HepG2 (cell line): ENCODE measurements around the gene CAPZB. TPM values are rescaled to one million over a fixed set of nuclear protein-coding genes. Genes with fewer than 3 reads are reported as not detected.

Source experiments
- CHCHD3 ChIP-seq: sonication (generic); formaldehyde crosslinking; IDR thresholded peaks from 2 replicates; pipeline ENCODE4 v1.8.0; 2022; ENCODE audit warnings: mild to moderate bottlenecking, missing genetic modification reagents, moderate library complexity
- EED ChIP-seq: sonication (generic); formaldehyde crosslinking; IDR thresholded peaks from 2 replicates; pipeline ENCODE4 v1.5.0; 2020; ENCODE audit warnings: mild to moderate bottlenecking, missing genetic modification reagents
- ETV5 ChIP-seq: IDR thresholded peaks from 2 replicates; pipeline ENCODE4 v1.6.1; 2018; ENCODE audit warnings: missing biosample characterization, missing genetic modification reagents, inconsistent platforms, borderline replicate concordance
- FOXO1 ChIP-seq: sonication (generic); formaldehyde crosslinking; IDR thresholded peaks from 2 replicates; pipeline ENCODE4 v1.4.0; 2020; ENCODE audit warnings: missing genetic modification reagents
- GATA4 ChIP-seq: sonication (generic); IDR thresholded peaks from 2 replicates; pipeline ENCODE4 v1.6.1; 2016; ENCODE audit warnings: antibody characterized with exemption, low read depth, borderline replicate concordance
- HIVEP1 ChIP-seq: sonication (generic); formaldehyde crosslinking; IDR thresholded peaks from 2 replicates; pipeline ENCODE4 v1.4.0; 2020; ENCODE audit warnings: mild to moderate bottlenecking, missing genetic modification reagents
- HNRNPL ChIP-seq: fragments of 200-400 bp; formaldehyde crosslinking; IDR thresholded peaks from 2 replicates; pipeline ENCODE4 v1.6.1; 2017; ENCODE audit warnings: mild to moderate bottlenecking, low read depth, low read length
- HOXD1 ChIP-seq: sonication (generic); formaldehyde crosslinking; IDR thresholded peaks from 2 replicates; pipeline ENCODE4 v1.5.0; 2020; ENCODE audit warnings: missing genetic modification reagents
- RAD51 ChIP-seq: fragments of 450-650 bp; IDR thresholded peaks from 2 replicates; pipeline ENCODE4 v1.6.1; 2016; ENCODE audit warnings: borderline replicate concordance
- SMYD3 ChIP-seq: sonication (generic); formaldehyde crosslinking; IDR thresholded peaks from 2 replicates; pipeline ENCODE4 v1.8.1; 2023; ENCODE audit warnings: mild to moderate bottlenecking, missing genetic modification reagents
- STAT5B ChIP-seq: sonication (generic); formaldehyde crosslinking; IDR thresholded peaks from 2 replicates; pipeline ENCODE4 v1.4.0; 2020; ENCODE audit warnings: missing genetic modification reagents
- THAP8 ChIP-seq: sonication (generic); formaldehyde crosslinking; IDR thresholded peaks from 2 replicates; pipeline ENCODE4 v1.5.1; 2020; ENCODE audit warnings: missing genetic modification reagents, mild to moderate bottlenecking, borderline replicate concordance
- TRIM24 ChIP-seq: sonication (generic); formaldehyde crosslinking; IDR thresholded peaks from 2 replicates; pipeline ENCODE4 v1.8.0; 2022; ENCODE audit warnings: mild to moderate bottlenecking, missing genetic modification reagents
- ZBTB14 ChIP-seq: sonication (generic); formaldehyde crosslinking; IDR thresholded peaks from 2 replicates; pipeline ENCODE4 v1.4.0; 2020; ENCODE audit warnings: missing genetic modification reagents
- ZEB1 ChIP-seq: IDR thresholded peaks from 2 replicates; pipeline ENCODE4 v1.6.1; 2012; ENCODE audit warnings: mild to moderate bottlenecking, low read depth, inconsistent platforms; ENCODE audit not compliant: insufficient replicate concordance
- ZMYM2 ChIP-seq: sonication (generic); formaldehyde crosslinking; IDR thresholded peaks from 2 replicates; pipeline ENCODE4 v1.8.0; 2022; ENCODE audit warnings: mild to moderate bottlenecking, missing genetic modification reagents
- ZNF224 ChIP-seq: sonication (generic); formaldehyde crosslinking; IDR thresholded peaks from 2 replicates; pipeline ENCODE4 v1.5.0; 2020; ENCODE audit warnings: mild to moderate bottlenecking, missing genetic modification reagents
- ZNF232 ChIP-seq: sonication (generic); formaldehyde crosslinking; IDR thresholded peaks from 2 replicates; pipeline ENCODE4 v1.4.0; 2020; ENCODE audit warnings: missing genetic modification reagents, borderline replicate concordance
- ZNF484 ChIP-seq: sonication (generic); formaldehyde crosslinking; IDR thresholded peaks from 2 replicates; pipeline ENCODE4 v1.5.1; 2020; ENCODE audit warnings: mild to moderate bottlenecking, low read depth, missing genetic modification reagents, borderline replicate concordance
- ZNF556 ChIP-seq: sonication (generic); formaldehyde crosslinking; IDR thresholded peaks from 2 replicates; pipeline ENCODE4 v1.4.0; 2020; ENCODE audit warnings: mild to moderate bottlenecking, missing genetic modification reagents, borderline replicate concordance
- ZNF562 ChIP-seq: sonication (generic); formaldehyde crosslinking; IDR thresholded peaks from 2 replicates; pipeline ENCODE4 v1.8.0; 2022; ENCODE audit warnings: missing genetic modification reagents, borderline replicate concordance
- ZNF577 ChIP-seq: sonication (generic); formaldehyde crosslinking; IDR thresholded peaks from 2 replicates; pipeline ENCODE4 v1.4.0; 2020; ENCODE audit warnings: mild to moderate bottlenecking, low read depth, missing genetic modification reagents, borderline replicate concordance
- polyA plus RNA-seq, 8 experiments: library from polyadenylated mRNA; depleted of rRNA in 3 of 8; stranded (reverse) in 7 of 8; unstranded in 1 of 8; fragments of >200 nt; fragmentation: Illumina TruSeq in 4 of 8; extraction: Trizol in 4 of 8; gene quantifications; 2 replicates each; pipeline versions ENCODE4 v1.2.1 to v1.2.3, GENCODE V29; 2011 to 2016; ENCODE audit warnings: low read depth in 4 of 8, missing spikeins in 1 of 8, mixed read lengths in 1 of 8; ENCODE audit not compliant: insufficient read depth in 1 of 8
- total RNA-seq, 5 experiments: library from RNA; depleted of rRNA; stranded (reverse); fragments of >200 nt; fragmentation: Illumina TruSeq; extraction: Trizol; gene quantifications; 2 replicates each; pipeline ENCODE4 v1.2.3, GENCODE V29; 2016; ENCODE audit warnings: low read depth in 1 of 5
- TF ChIP-seq, protein P1 (sequence below): sonication (generic); formaldehyde crosslinking; IDR thresholded peaks from 2 replicates; pipeline ENCODE4 v1.4.0; 2020; ENCODE audit warnings: missing genetic modification reagents, low read depth, mild to moderate bottlenecking, borderline replicate concordance
- TF ChIP-seq, protein P2 (sequence below): sonication (generic); formaldehyde crosslinking; IDR thresholded peaks from 2 replicates; pipeline ENCODE4 v1.8.0; 2022; ENCODE audit warnings: missing genetic modification reagents, mild to moderate bottlenecking, moderate library complexity, borderline replicate concordance
- TF ChIP-seq, protein P3 (sequence below): sonication (generic); formaldehyde crosslinking; IDR thresholded peaks from 2 replicates; pipeline ENCODE4 v1.8.1; 2023; ENCODE audit warnings: missing genetic modification reagents, mild to moderate bottlenecking, borderline replicate concordance

Gene CAPZB
- total and polyA plus RNA-seq, 2 of the 13 experiments (the other 11 are each of a cell fraction or from before 2014, with no cell fraction given), result 58.9 to 76.9 TPM

- TF ChIP-seq THAP8 (CRISPR knock-in tag) (no peak), ZNF562 (CRISPR knock-in tag) (no peak), HIVEP1 (no peak), ETV5 (CRISPR knock-in tag) (peak; percentile 94), EED (CRISPR knock-in tag) (no peak), FOXO1 (CRISPR knock-in tag) (peak; percentile 45; the same call in 1 of the 2 replicates), SMYD3 (no peak), ZNF232 (CRISPR knock-in tag) (no peak), ZNF224 (CRISPR knock-in tag) (no peak), STAT5B (CRISPR knock-in tag) (no peak), TRIM24 (CRISPR knock-in tag) (no peak), ZNF484 (CRISPR knock-in tag) (no peak), ZNF556 (no peak), GATA4 (no peak), ZEB1 (peak; percentile 90), CHCHD3 (CRISPR knock-in tag) (no peak), HNRNPL (no peak), ZNF577 (no peak), HOXD1 (no peak), ZBTB14 (CRISPR knock-in tag) (no peak), RAD51 (no peak), ZMYM2 (CRISPR knock-in tag) (no peak)
- TF ChIP-seq, protein P1, sequence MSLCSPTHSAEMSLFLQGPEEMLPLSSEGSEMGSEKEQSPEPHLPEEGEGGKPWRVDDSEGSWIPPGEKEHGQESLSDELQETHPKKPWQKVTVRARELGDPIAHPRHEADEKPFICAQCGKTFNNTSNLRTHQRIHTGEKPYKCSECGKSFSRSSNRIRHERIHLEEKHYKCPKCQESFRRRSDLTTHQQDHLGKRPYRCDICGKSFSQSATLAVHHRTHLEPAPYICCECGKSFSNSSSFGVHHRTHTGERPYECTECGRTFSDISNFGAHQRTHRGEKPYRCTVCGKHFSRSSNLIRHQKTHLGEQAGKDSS, result no peak
- TF ChIP-seq, protein P2, sequence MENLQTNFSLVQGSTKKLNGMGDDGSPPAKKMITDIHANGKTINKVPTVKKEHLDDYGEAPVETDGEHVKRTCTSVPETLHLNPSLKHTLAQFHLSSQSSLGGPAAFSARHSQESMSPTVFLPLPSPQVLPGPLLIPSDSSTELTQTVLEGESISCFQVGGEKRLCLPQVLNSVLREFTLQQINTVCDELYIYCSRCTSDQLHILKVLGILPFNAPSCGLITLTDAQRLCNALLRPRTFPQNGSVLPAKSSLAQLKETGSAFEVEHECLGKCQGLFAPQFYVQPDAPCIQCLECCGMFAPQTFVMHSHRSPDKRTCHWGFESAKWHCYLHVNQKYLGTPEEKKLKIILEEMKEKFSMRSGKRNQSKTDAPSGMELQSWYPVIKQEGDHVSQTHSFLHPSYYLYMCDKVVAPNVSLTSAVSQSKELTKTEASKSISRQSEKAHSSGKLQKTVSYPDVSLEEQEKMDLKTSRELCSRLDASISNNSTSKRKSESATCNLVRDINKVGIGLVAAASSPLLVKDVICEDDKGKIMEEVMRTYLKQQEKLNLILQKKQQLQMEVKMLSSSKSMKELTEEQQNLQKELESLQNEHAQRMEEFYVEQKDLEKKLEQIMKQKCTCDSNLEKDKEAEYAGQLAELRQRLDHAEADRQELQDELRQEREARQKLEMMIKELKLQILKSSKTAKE, result peak; percentile 43; the same call in 1 of the 2 replicates
- TF ChIP-seq, protein P3, sequence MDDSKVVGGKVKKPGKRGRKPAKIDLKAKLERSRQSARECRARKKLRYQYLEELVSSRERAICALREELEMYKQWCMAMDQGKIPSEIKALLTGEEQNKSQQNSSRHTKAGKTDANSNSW, result no peak
Measured at GRCh38 chr1:19430121-19431068, 54.9 kb downstream of the CAPZB start (continued).
